Measurements from ENCODE around the gene PLA2G1B.

The PLA2G1B gene

DNA sequence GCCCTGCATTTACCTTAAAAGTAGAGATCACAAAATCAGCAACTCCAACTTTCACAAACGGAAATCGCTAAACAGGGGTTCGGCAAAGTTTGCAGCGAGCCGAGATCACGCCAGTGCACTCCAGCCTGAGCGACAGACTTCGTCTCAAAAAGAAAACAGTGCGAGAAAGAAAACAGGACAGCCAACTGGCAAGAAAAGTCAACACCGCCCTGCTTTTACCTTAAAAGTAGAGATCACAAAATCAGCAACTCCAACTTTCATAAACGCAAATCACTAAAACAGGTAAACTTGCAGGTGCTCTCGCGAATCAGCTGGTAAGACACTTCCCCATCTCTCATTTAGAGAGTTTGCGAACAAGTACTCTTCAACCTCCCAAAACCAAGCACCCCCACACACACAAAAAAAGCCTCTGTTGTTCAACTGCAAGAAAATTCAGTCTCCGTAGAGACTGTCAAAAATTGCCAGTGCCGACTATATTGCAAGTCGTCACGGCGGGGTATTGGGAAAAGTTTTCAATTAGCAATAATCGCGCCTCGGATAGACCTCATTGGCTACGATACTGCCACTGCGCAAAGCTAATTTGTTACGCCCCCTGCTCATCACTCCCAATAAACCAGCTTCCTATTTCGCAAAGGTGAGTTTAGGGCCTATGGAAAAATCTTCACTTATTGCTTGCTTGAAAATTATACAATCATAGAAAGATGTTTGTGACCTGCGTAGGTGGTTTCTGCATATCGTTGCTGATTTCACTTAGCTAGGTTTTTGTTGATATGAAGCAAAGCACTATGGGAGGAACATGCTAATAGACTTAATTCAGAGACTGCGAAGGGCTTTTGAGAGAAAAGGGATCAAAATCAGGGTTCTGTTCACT lies 34.7 kb downstream of the PLA2G1B start, which contains the start of gene RNU4-1:
Gene RNU4-1 (minus strand): TSS at position 577 of the 871 bp plus-strand sequence.
- Histone ChIP-seq H3K27me3 (ENCODE audit: insufficient read depth, low read depth, severe bottlenecking) (no peaks in the 10 kb centered on the region), H3K4me3 (ENCODE audit: low read depth, low read length) (peak within 1 kb of the TSS; percentile 56), H3K36me3 (no peaks in the 10 kb centered on the region), H3K27ac (peak within 1 kb of the TSS; percentile 100), H3K9me3 (ENCODE audit: severe bottlenecking) (no peaks in the 10 kb centered on the region)
- TF ChIP-seq, protein P1, sequence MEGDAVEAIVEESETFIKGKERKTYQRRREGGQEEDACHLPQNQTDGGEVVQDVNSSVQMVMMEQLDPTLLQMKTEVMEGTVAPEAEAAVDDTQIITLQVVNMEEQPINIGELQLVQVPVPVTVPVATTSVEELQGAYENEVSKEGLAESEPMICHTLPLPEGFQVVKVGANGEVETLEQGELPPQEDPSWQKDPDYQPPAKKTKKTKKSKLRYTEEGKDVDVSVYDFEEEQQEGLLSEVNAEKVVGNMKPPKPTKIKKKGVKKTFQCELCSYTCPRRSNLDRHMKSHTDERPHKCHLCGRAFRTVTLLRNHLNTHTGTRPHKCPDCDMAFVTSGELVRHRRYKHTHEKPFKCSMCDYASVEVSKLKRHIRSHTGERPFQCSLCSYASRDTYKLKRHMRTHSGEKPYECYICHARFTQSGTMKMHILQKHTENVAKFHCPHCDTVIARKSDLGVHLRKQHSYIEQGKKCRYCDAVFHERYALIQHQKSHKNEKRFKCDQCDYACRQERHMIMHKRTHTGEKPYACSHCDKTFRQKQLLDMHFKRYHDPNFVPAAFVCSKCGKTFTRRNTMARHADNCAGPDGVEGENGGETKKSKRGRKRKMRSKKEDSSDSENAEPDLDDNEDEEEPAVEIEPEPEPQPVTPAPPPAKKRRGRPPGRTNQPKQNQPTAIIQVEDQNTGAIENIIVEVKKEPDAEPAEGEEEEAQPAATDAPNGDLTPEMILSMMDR (IDR thresholded peaks at IDR 0.05; ENCODE audit: low read depth, low read length), result no peak
- peak; percentile 85 for DNase-seq

GRCh38 chr12:120292411-120292660 lies 35.2 kb downstream of the PLA2G1B start:
- no peaks in the 10 kb centered on the region for H3K27me3 ChIP-seq (ENCODE audit: insufficient read depth, low read depth, severe bottlenecking)
- no peak for DNase-seq
- H3K36me3 ChIP-seq, result no peaks in the 10 kb centered on the region
- H3K9me3 ChIP-seq (ENCODE audit: severe bottlenecking), result no peaks in the 10 kb centered on the region
- peak overlapping the region; percentile 56 for H3K4me3 ChIP-seq (ENCODE audit: low read depth, low read length)
- TF ChIP-seq, protein P1 (IDR thresholded peaks at IDR 0.05; ENCODE audit: low read depth, low read length), result no peak
- H3K27ac ChIP-seq, result peak overlapping the region; percentile 100

DNA sequence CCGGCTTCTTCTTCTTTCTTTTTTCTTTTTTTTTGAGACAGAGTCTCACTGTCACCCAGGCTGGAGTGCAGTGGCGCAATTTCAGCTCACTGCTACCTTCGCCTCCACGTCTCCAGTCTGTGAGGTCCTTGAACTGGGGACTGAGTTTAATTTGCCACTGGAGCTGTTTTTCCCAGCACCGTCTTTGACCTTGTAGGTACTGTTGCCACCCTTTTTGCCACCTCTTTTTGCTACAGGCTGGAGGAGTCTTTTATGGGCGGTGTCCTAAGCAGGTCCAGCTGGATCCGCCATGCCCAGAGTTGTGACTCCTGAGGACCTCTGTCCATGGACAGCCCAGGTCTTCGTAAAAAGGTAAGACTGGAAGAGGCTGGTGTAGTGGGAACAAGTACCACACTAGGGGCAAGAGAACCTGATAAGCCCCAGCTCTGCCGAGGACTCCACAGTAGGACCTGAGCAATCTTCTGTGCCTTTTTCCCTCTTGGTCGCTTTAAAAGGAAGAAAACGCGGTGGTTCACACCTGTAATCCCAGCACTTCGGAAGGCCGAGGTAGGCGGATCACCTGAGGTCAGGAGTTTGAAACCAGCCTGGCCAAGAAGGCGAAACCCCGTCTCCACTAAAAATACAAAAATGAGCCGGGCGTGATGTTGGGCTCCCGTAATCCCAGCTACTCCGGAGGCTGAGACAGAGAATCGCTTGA lies 36.8 kb downstream of the PLA2G1B start:
- Histone ChIP-seq H3K9me3 (ENCODE audit: severe bottlenecking) (no peaks in the 10 kb centered on the region), H3K36me3 (no peaks in the 10 kb centered on the region), H3K27me3 (ENCODE audit: insufficient read depth, low read depth, severe bottlenecking) (no peaks in the 10 kb centered on the region), H3K27ac (peak overlapping the region; percentile 57), H3K4me3 (ENCODE audit: low read depth, low read length) (peak overlapping the region; percentile 42)
- TF ChIP-seq, protein P1 (IDR thresholded peaks at IDR 0.05; ENCODE audit: low read depth, low read length), result no peak
- DNase-seq, result peak; percentile 63

- DNase-seq, result no peak
- Histone ChIP-seq H3K4me3 (ENCODE audit: low read depth, low read length) (no peak overlapping the region), H3K27me3 (ENCODE audit: insufficient read depth, low read depth, severe bottlenecking) (no peaks in the 10 kb centered on the region), H3K36me3 (no peaks in the 10 kb centered on the region), H3K9me3 (ENCODE audit: severe bottlenecking) (no peaks in the 10 kb centered on the region), H3K27ac (no peak overlapping the region)
- TF ChIP-seq, protein P1 (IDR thresholded peaks at IDR 0.05; ENCODE audit: low read depth, low read length), result no peak
These were observed 40.1 kb downstream of the PLA2G1B start for GRCh38 chr12:120287491-120287890.

- Histone ChIP-seq H3K27me3 (ENCODE audit: insufficient read depth, low read depth, severe bottlenecking) (no peaks in the 10 kb centered on the region), H3K36me3 (no peaks in the 10 kb centered on the region), H3K27ac (no peak overlapping the region), H3K4me3 (ENCODE audit: low read depth, low read length) (no peak overlapping the region), H3K9me3 (ENCODE audit: severe bottlenecking) (no peaks in the 10 kb centered on the region)
- DNase-seq, result no peak
- TF ChIP-seq, protein P1 (IDR thresholded peaks at IDR 0.05; ENCODE audit: low read depth, low read length), result no peak
These were observed 40.6 kb downstream of the PLA2G1B start for GRCh38 chr12:120286768-120287490.

Data from WERI-Rb-1 (cell line).